ENCODE data around the gene TPD52L3. TPM values are rescaled to one million over a fixed set of nuclear protein-coding genes. Genes with fewer than 3 reads are reported as not detected.
A peak's percentile ranks its signal among the peaks of the same experiment; 100 is the strongest.

Gene TPD52L3
- total RNA-seq, result not detected in 2 replicates

DNA sequence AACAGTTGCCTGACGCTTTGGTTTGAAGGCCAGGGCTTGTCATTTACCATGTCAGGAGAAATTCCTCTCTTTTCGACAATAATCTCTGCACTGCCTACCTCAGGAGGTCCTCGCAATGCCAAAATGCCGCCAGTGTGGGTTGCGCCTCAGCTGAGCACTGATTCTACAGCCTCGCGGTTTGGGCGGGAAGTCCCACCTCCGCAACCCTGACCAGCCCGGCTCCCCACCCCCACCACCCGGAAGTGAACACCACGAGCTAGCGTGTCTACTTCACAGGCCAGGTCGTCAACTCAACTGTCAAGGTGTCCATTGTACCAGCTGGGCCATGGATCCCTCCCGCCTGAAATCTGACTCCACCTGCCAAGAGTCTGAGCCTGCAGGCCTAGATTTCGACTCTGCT is at the start of gene TPD52L3:
TPD52L3 (plus strand) TSS at position 273 of the 400 bp plus-strand sequence. CDS start 221 bp downstream, outside the sequence.
- no peak for DNase-seq (ENCODE audit: low read depth in 2 of 2)

DNA sequence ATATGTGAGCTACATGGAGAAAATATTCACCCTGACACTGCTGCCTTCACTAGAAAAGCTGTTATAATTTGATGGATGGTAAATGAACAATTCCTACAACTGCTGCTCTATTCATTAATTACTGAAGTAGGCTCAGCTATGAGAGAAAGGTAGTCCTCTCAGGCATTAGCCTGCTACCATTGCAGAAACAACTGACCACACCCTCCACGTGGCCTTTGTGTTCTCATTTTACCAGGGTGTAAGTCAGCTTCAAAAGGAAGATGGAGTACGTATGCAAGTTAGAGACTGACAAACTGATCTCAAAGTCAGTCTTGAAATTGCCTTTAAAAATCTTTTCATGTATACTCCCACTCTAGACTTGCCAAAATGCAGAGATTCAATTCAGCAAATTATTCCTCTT is 26.3 kb upstream of the TPD52L3 start:
- DNase-seq (ENCODE audit: low read depth in 2 of 2), result no peak

DNA sequence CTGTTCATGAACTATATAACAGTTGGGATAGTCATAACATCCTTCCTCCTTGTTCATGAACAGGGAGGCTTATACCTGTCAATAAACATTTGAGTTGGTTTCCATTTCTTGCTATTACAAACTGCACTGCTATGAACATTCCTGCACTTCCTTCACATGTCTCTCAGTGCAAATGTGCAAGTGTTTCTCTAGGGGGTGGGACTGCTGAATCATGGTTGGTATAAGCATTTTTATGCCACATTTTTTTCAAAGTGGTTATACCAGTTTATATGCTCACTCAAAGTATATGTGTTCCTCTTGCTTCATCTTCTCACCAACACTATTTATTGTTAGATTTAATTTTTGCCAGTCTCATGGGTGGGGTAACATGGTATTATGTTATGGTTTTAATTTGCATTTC is 25.8 kb upstream of the TPD52L3 start:
- DNase-seq (ENCODE audit: low read depth in 2 of 2), result peak; percentile 29 to 75

DNA sequence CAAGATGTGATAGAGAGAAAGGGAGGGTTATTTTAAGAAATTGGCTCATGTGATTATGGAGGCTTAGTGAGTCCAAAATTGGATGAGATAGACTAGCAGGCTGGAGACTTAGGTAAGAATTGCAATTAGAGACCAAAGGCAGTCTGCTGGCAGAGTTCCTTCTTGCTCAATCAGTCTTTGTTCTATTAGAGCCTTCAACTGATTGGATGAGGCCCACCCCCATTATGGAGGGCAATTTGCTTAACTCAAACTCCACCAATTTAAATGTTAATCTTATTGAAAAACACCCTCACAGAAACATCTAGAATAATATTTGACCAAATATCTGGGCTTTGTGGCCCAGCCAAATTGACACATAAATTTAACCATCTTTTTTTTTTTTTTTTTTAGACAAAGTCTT is 23.9 kb upstream of the TPD52L3 start:
- DNase-seq (ENCODE audit: low read depth in 2 of 2), result no peak

DNA sequence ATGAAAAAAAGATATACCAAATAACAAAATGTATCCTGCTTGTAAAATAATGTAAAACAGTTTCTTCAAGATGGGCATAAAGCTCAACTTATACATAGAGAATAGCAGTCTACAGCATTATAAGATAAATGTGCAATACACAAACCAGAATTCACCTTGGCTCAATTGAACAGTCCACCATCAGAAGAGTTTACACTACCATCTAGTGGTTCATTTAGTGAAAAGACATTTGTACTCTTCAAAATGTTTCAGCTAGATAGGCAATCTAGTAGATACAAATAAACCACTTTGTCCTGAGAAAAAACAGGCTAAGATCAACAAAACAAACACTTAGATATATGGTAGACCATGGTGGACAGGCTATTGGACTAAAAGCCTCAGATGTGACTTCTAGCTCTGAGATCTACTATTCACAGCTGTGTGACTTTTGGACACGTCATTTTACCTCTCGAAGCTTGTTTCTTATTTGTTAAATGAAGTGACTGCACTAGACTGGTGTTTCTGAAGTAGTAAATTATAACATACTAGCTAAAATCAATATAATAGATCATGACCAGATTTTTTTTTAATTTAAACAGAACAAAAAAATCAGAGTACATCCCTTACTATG is 22.1 kb upstream of the TPD52L3 start:
- DNase-seq (ENCODE audit: low read depth in 2 of 2), result peak; percentile 72 to 77

DNA sequence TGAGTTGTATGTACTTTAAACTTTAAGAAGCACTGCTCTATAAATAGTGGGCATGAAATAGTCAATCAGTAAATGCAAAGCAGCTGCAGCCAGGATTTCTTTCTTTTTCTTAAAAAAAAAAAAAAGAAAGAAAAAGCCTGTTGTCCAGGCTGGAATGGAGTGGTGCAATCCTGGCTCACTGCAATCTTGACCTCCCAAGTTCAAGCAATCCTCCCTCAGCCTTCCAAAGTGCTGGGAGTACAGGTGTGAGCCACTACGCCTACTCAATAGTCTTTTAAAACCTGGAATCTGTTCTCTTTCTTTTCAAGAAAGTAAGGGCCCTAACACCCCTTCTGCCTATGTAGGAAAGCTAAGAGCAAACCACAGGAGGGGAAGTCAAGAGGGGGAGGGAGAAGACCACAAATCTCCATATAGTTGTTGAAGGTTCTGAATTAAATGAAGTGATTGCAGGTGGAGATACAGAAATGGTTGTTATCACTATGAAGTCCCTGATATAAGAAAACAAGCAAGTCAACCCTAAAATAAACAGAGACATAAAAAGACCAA is 20.6 kb upstream of the TPD52L3 start:
- no peak for DNase-seq (ENCODE audit: low read depth in 2 of 2)

DNA sequence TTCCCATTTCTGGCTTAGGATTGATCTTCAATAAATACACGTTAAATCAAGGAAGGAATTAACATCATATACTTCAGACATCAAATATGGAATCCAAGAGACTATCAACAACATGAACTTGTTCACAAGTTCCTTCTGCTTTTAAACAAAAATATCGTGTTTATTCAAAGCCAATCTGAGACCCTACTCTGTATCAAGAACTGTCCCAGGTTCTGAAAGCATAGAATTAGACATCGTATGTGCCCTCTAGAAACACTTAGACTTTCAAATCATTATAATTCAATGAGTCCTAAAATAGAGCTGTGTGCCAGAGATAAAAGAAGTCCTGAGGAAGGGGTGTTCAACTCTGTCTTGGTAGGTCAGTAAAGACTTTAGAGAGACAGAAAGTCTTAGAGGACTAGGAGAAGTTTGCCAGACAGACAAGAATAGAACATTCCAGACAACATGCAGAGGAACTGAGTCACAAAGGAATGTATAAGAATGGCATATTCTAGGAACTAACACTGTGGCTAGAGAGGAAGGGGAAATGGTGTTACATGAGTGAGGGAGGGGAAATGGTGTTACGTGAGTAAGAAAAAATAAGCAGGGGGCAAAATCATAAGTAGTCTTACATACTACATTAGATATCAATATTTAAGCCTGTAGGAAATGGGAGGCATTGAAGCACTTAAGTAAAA is 2.9 kb downstream of the TPD52L3 start:
- peak in 1 of 2 donors; percentile 59 for DNase-seq (ENCODE audit: low read depth in 2 of 2)

DNA sequence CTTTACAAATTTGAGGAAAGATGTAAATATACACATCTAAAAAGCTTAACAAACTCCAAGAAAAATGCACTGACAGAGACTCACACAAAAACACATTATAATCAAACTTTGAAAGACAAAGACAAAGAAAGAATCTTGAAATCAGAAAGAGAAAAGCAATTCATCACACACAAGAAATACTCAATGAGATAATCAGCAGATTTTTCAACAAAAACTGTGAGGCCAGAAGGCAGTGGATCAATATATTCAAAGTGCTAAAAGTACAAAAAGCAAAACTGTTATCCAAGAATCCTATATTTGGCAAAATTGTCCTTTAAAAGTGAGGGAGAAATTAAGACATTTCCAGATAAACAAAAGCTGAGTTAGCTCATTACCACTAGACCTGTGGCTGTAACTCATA is 6.1 kb downstream of the TPD52L3 start:
- DNase-seq (ENCODE audit: low read depth in 2 of 2), result no peak

DNA sequence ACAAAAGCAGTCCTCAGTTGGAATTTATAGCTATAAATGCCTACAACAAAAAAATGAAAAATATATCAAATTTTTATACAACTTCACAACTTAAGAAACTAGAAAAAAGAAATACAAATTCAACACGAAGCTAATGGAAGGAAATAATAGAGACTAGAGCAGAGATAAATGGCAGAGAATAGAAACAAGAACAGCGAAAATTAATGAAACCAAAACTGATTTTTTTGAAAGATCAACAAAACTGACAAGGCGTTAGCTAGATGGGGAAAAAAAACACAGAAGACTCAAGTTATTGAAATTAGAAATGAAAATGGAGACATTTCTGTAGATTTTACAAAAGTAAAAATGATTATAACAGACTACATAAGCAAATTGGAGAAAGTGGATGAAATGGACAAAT is 20.6 kb downstream of the TPD52L3 start:
- DNase-seq (ENCODE audit: low read depth in 2 of 2), result no peak

DNA sequence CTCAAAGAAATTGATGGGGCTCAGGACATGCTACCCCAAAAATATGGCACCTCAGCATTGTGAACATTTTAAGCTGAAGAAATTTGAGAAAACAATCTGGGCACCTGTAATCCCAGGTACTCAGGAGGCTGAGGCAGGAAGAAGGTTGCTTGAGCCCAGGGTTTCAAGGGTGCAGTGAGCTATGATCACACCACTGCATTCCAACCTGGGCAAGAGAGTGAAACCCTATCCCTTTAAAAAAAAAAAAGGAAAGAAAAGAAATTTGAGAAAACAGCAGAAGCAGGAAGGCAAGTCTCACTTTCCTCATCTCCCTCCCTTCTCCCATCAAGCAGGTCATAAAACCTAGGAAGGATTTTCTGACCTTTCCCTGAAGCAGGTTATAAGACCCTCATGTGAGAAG is 23.6 kb downstream of the TPD52L3 start:
- no peak for DNase-seq (ENCODE audit: low read depth in 2 of 2)

DNA sequence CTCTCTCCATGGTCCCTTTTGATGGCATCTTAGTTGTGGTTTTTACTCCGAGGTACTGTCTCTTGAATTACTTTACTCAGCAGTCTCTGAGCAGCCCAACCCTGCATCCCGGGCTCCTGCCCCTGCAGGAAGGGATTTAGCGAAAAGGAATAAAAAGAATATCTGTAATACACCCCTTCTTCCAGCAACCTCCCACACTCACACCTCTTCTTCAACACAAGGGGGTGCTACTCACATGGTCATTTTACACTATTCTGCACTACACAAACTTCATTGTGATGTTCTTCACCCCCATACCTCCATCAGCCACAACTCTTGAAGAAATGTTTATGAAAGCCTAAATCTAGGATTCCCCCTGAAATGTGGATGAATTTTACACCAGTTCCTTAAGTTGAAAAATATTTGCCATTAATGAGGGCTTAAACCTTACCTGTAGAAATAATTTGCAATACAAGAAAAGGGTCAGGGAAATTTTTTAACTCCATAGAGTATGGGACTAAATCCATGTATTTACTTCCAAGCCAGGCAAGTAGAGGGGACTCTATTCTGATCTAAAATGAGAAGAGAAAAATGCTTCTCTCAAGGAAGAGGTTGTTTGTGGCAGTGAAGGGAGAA is 26.0 kb downstream of the TPD52L3 start:
- DNase-seq (ENCODE audit: low read depth in 2 of 2), result peak; percentile 79

DNA sequence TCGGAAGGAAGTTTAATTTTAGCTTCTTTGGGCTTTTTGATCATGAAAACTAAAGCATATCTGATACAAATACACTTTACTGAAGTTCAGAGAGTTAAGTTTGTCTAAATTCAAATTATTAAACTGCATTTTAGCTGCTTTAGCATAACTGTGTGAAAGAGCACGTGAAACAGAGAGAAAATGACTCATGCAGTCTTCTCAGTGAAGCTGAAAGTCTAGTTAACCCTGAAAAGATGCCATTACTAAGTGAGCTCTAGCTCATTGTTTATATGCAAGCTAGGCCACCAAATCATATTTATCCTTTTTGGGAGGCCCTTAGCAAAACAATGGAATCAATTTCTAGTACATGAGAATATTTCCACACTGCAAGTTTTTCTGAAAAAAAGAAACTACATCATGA is 27.6 kb downstream of the TPD52L3 start:
- peak in 1 of 2 donors; percentile 60 for DNase-seq (ENCODE audit: low read depth in 2 of 2)

DNA sequence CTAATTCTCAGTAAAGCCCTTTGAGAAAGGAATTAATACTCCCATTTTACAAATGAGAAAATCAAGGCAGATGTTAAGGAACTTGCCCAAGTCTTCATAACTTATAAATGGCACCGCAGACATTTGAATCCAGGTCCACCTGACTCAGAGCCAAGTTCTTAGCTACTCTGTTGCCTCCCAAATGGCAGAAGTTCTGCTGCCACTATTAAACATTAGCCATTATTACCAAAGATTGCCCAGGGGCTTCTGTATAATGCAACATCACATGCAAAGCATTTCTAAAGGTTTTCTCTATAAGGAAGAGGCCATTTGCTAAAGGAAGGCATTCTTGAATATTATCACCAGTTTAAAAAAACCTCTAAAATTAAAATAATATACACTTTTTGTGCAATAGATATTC is 28.3 kb downstream of the TPD52L3 start:
- DNase-seq (ENCODE audit: low read depth in 2 of 2), result no peak

DNA sequence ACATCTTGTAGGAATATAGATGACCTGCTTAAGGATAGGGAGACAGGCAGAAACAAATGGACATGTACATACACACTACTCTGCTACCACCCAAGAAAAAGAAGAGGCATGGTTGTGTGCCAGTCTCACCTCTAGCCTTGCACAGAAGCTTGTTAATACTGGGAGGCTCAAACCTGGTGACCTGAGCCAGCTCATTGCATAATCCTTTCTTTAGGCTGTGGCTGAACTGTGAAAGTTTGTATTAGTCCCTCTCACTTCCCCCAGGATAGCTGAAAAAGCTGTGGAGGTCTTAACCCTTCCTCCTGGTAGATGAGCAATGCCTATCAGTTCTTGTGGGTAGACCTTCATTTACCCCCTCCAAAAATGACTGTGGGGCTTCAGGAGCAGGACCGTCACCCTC is 28.7 kb downstream of the TPD52L3 start:
- DNase-seq (ENCODE audit: low read depth in 2 of 2), result no peak

DNA sequence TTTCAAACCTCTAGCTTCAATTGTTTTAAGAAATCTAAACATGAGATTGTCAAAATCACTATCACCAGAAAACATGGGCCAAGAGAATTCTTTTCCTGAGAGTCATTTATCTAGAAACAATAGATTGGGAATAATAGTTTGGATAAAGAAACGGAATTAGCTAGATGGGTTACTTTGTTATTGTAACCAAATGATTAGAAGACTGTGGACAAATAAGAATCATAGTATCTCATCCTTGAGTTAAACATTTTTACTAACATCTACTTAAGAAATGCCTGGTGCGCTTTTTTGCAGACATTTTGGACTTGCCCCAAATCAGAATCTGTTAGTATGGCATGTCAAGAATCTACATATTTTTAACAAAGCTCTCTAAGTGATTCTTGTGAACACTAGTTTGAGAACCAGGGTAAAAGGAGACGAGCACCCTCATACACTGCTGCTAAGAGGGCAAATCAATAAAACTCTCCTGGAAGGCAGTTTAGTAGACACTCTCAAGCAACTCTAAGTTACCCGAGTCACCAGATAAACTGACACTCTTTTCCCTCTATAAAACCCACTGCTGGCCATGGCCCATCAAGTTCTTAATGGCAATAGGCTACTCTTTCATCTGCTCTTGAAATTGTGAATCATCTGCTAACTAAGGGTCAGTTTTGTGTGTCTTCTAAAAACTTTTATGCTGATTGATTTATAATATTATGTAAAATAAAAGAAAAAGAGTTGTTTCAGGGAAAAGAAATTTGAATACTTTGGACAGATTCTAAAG is 39.1 kb downstream of the TPD52L3 start:
- DNase-seq (ENCODE audit: low read depth in 2 of 2), result no peak

DNA sequence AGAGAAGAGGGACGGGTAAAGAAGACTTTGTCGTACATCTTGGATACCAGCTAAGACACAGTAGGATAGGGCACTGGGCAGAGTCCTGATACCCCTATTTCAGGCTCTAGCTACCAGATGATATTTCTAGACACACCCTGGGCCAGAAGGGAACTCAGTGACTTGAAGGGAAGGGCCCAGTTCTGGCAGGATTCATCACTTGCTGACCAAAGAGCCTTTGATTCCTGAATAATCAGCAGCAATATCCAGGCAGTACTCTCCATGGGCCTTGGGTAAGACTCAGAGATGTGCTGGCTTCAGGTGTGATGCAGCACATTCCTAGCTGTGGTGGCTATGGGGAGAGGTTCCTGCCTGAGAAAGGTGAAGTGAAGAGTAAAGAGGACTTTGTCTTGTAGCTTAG is 40.7 kb downstream of the TPD52L3 start:
- no peak for DNase-seq (ENCODE audit: low read depth in 2 of 2)

Other genes starting within 250 kb of the TPD52L3 start
- gene IL33, start 112.6 kb upstream of the TPD52L3 start, total RNA-seq, result 2.4 and 6.3 TPM in 2 replicates
- 37.7 and 61.1 TPM in 2 replicates for gene UHRF2, start 84.8 kb downstream of the TPD52L3 start, total RNA-seq